Colonic mucosa (tissue), 4 donors: Measurements from ENCODE around the gene TRPT1. TPM values are rescaled to one million over a fixed set of nuclear protein-coding genes. Genes with fewer than 3 reads are reported as not detected.

Experiments
- DNase-seq: peaks from one replicate; pipeline ENCODE4 v3.0.0-alpha.2; 2020
- H3K27ac ChIP-seq: fragments of 200-600 bp; one replicate; pipeline ENCODE4 v1.8.0; 2021
- H3K27me3 ChIP-seq: fragments of 200-600 bp; one replicate; pipeline ENCODE4 v1.8.0; 2021
- H3K36me3 ChIP-seq: fragments of 200-600 bp; one replicate; pipeline ENCODE4 v1.8.0; 2021
- H3K4me1 ChIP-seq: fragments of 200-600 bp; one replicate; pipeline ENCODE4 v1.8.0; 2021; ENCODE audit warnings: mild to moderate bottlenecking
- H3K4me3 ChIP-seq: fragments of 200-600 bp; one replicate; pipeline ENCODE4 v1.8.0; 2021
- H3K9ac ChIP-seq, 2 donors: one replicate each; pipeline ENCODE4 v1.7.0; 2013; ENCODE audit warnings: control low read depth in 2 of 2, low read depth in 2 of 2, low read length in 2 of 2
- H3K9me3 ChIP-seq: fragments of 200-600 bp; one replicate; pipeline ENCODE4 v1.8.0; 2021
- intact Hi-C: fragments of 100-400 bp; cut with DNase I; formaldehyde crosslinking; loops from one replicate; pipeline ENCODE4 v1.14.1; 2022
- total RNA-seq, 2 donors: library from RNA; stranded (reverse); fragmentation: NEBNext Ultra II Directional in 1 of 2; extraction: Animal tissue kit (Norgen Biotek cat#: 25700) in 1 of 2; gene quantifications; one replicate each; pipeline ENCODE4 v1.2.1, GENCODE V29; 2021
- TF ChIP-seq, protein P1 (sequence below): fragments of 200-600 bp; IDR thresholded peaks from one replicate; pipeline ENCODE4 v1.8.0; 2022; ENCODE audit warnings: antibody characterized with exemption, mild to moderate bottlenecking
- donor health status: healthy.
- donor health status: DM: no; HTN: no; CAD: no.
- donor health status: DM: no; HTN: no; CAD: no.

Gene TRPT1
- total RNA-seq, 2 donors from 2014 or later = 52.3 to 63.6 TPM

DNA sequence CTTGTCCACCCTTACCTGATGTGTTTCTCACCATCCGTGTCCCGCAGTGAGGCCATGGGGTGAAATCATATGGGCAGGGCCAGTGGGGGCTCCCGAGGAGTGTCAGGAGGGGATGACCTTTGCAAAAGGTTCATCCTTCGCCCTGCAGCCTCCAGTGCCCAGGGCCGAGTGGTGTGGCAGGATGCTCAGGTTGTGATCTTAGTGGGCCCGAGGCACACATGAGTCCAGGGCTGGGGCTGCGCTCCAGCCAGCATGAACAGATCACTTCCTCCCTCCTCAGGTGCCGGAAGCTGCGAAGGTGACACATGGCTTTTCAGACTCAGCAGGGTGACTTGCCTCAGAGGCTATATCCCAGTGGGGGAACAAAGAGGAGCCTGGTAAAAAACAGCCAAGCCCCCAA, 12.1 kb upstream of the TRPT1 start:
- Histone ChIP-seq H3K9ac (peak overlapping the region; percentile 8 to 91), H3K4me3 (no peak overlapping the region), H3K4me1 (peaks cover 26% of the 10 kb centered on the region), H3K36me3 (no peaks in the 10 kb centered on the region), H3K9me3 (no peaks in the 10 kb centered on the region), H3K27me3 (no peaks in the 10 kb centered on the region), H3K27ac (peak overlapping the region; percentile 77)
- TF ChIP-seq, protein P1, sequence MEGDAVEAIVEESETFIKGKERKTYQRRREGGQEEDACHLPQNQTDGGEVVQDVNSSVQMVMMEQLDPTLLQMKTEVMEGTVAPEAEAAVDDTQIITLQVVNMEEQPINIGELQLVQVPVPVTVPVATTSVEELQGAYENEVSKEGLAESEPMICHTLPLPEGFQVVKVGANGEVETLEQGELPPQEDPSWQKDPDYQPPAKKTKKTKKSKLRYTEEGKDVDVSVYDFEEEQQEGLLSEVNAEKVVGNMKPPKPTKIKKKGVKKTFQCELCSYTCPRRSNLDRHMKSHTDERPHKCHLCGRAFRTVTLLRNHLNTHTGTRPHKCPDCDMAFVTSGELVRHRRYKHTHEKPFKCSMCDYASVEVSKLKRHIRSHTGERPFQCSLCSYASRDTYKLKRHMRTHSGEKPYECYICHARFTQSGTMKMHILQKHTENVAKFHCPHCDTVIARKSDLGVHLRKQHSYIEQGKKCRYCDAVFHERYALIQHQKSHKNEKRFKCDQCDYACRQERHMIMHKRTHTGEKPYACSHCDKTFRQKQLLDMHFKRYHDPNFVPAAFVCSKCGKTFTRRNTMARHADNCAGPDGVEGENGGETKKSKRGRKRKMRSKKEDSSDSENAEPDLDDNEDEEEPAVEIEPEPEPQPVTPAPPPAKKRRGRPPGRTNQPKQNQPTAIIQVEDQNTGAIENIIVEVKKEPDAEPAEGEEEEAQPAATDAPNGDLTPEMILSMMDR = no peak
- intact Hi-C loops = no loop called here
- DNase-seq = no peak

DNA sequence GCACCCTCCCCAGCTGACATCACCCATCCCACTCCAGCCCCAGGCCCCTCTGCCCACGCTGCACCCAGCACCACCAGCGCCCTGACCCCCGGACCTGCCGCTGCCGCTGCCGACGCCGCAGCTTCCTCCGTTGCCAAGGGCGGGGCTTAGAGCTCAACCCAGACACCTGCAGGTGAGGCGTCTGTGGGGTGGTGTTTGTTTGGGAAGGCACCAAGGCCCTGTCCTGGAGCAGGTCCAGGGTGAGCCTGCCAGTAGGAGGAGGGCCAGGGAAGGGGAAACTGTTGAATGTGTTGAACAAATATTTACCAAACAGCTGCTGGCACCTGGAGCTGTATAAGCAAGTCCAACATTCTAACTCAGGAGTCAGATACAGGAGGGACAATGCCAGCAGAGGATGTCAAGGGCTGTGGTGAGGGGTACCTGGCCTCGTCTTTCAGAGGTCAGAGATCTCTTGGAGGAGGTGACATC, 11.5 kb upstream of the TRPT1 start:
- H3K4me3 ChIP-seq = no peak overlapping the region
- intact Hi-C loops = no loop called here
- TF ChIP-seq, protein P1 = no peak
- no peaks in the 10 kb centered on the region for H3K9me3 ChIP-seq
- no peaks in the 10 kb centered on the region for H3K27me3 ChIP-seq
- H3K4me1 ChIP-seq = peaks cover 23% of the 10 kb centered on the region
- peak overlapping the region; percentile 8 to 91 for H3K9ac ChIP-seq
- no peaks in the 10 kb centered on the region for H3K36me3 ChIP-seq
- peak overlapping the region; percentile 77 for H3K27ac ChIP-seq
- DNase-seq = peak; percentile 95

DNA sequence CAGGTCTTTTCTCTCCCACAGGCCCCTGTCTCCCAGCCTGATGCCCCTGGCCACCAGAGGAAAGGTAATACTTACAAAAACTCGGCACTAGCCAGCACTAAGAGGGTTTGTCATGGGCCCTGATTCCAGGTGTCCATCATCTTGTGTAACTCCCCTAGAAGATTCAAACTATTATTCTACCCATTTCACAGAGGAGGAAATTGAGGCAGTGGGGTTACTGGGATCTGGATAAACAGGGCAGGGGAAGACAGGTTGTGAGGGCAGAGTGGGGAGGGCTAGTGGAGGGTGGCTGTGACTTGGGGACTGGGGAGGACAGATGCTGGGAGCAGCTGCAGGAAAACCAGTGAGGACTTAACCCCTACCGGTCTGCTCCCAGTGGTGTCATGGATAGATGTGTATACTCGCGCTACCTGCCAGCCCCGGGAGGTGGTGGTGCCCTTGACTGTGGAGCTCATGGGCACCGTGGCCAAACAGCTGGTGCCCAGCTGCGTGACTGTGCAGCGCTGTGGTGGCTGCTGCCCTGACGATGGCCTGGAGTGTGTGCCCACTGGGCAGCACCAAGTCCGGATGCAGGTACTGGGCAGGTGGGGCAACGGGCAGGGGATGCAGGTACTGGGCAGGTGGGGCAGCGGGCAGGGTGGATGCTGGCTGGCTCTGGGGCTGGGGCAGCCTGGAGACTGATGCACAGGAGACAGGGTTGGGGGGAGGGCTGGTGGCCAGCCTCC, 9.6 kb upstream of the TRPT1 start:
- Histone ChIP-seq H3K36me3 (no peaks in the 10 kb centered on the region), H3K9ac (peak overlapping the region; percentile 74 to 77), H3K9me3 (no peaks in the 10 kb centered on the region), H3K4me1 (peaks cover 22% of the 10 kb centered on the region), H3K27me3 (no peaks in the 10 kb centered on the region), H3K4me3 (peak overlapping the region; percentile 68), H3K27ac (peak overlapping the region; percentile 62)
- intact Hi-C loops = no loop called here
- TF ChIP-seq, protein P1 = no peak
- no peak for DNase-seq

DNA sequence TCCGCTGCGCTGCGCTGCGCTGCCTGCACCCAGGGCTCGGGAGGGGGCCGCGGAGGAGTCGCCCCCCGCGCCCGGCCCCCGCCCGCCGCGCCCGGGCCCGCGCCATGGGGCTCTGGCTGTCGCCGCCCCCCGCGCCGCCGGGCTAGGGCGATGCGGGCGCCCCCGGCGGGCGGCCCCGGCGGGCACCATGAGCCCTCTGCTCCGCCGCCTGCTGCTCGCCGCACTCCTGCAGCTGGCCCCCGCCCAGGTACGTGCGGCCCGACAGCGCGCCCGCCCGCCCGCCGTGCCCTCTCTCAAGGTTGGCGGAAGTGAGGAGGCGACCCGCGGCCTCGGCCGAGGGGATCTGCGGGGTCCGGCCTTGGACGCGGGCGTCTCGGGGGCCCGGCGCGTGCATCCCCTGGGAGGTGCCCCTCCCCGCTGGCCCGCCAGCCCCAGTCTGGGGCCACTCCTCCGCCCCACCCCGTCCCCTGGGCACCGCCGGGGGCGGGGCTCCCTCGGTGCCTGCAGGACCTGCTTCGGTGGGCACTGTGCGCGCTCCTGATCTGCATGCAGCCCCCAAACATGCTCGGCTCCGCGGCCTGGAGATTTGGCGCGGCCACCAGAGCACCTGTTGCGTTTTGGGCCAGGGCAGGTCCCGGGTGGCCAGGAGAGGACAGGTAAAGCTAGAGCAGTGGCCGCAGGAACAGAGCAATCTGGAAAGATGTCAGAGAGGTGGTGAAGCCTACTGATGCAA, 8.8 kb upstream of the TRPT1 start:
- intact Hi-C loops = no loop called here
- Histone ChIP-seq H3K27ac (peak overlapping the region; percentile 62), H3K36me3 (no peaks in the 10 kb centered on the region), H3K27me3 (no peaks in the 10 kb centered on the region), H3K4me1 (peaks cover 16% of the 10 kb centered on the region), H3K9me3 (no peaks in the 10 kb centered on the region), H3K9ac (peak overlapping the region; percentile 74 to 77), H3K4me3 (peak overlapping the region; percentile 68)
- TF ChIP-seq, protein P1 = no peak
- DNase-seq = peak; percentile 78

DNA sequence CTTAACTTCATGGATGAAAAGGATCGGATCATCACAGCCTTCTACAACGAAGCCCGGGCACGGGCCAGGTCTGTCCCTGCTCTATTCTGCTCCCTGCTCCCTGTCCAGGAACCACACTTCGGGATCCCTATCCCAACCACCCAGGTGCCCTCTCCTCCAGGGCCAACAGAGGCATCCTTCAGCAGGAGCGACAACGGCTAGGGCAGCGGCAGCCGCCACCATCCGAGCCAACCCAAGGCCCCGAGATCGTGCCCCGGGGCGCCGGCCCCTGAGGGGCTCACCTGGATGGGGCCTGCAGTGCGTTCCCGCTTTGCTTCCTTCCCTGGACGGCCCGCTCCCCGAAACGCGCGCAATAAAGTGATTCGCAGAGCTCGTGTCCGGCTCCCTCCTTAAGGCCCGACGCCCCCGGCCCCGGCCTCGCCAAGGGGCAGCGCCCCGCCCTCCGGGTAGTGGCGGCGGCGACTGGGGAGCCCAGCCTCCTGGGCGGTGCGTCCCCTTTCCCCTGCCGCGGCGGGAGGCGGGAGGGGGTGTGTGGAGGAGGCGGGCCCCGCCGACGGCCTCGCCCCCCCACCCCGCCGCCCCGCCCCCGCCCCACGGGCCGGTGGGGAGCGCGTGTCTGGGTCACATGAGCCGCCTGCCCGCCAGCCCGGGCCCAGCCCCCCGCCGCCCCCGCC, 8.1 kb upstream of the TRPT1 start, which contains the start of gene VEGFB:
Gene VEGFB, plus strand, starts transcription at position 672 of the 674 bp plus-strand sequence. CDS start 250 bp downstream, outside the sequence.
- DNase-seq = peak; percentile 79
- Histone ChIP-seq H3K9me3 (no peaks in the 10 kb centered on the region), H3K4me1 (peaks cover 20% of the 10 kb centered on the region), H3K9ac (peak within 1 kb of the TSS; percentile 74 to 79), H3K4me3 (peak within 1 kb of the TSS; percentile 68), H3K27ac (peak within 1 kb of the TSS; percentile 62), H3K36me3 (no peaks in the 10 kb centered on the region), H3K27me3 (no peaks in the 10 kb centered on the region)
- TF ChIP-seq, protein P1 = no peak
- intact Hi-C loops = no loop called here
